HG02852 (cell line): ENCODE measurements around the gene LGSN.
"Not testable (repeated sequence)": the region's sequence is repeated elsewhere in the genome, so short reads cannot be mapped to it uniquely, and the experiment has no call there.

Experiments used
- ATAC-seq: cut with Tn5 transposase; IDR thresholded peaks from one replicate; pipeline ENCODE4 v1.9.1; 2021; ENCODE audit warnings: mild to moderate bottlenecking, moderate library complexity; ENCODE audit not compliant: unreplicated experiment

The LGSN gene, protein sequence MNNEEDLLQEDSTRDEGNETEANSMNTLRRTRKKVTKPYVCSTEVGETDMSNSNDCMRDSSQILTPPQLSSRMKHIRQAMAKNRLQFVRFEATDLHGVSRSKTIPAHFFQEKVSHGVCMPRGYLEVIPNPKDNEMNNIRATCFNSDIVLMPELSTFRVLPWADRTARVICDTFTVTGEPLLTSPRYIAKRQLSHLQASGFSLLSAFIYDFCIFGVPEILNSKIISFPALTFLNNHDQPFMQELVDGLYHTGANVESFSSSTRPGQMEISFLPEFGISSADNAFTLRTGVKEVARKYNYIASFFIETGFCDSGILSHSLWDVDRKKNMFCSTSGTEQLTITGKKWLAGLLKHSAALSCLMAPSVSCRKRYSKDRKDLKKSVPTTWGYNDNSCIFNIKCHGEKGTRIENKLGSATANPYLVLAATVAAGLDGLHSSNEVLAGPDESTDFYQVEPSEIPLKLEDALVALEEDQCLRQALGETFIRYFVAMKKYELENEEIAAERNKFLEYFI

DNA sequence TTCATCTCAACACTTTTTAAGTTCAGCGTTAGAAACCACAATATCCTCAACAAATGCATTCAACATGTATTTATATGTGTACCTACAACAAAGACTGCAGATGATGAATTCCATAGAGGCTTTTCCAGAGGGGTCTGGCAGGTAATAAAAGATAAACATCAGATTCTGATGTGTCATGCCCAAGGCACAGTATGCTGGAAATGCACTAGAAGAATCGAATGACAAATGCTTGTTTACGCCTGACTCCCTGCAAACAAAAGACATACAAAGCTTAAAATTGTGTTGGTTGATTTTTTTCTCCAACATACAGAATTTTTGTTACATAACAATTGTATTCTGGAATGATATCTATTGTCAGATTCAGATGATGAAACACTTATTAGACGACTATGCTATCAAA, at the start of gene LGSN:
Gene LGSN, minus strand, starts transcription at position 45 of the 400 bp plus-strand sequence. Its CDS starts 40 bp downstream, at position 5.
- no peak for ATAC-seq

DNA sequence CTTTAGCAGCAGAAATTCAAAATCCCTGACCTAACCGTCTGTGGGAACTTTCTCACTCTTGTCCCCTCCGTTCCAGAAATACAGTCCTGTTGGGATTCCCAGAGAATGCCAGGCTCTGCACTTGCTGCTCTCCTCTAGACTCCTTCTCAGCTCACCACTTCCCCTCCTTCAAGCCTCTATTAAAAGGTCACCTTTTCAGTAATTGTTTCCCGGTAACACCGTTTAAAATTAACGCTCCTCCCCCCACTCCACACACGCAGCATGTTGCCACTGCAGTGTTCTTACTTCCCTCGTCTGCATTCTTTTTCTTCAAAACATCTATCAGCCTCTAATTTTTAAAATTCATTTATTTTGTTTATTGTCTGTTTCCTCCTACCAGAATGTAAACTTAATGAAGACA, 48.6 kb upstream of the LGSN start:
- ATAC-seq, result no peak

- ATAC-seq, result not testable (repeated sequence)
Measured at GRCh38 chr6:63362500-63363120, 42.8 kb upstream of the LGSN start.

- ATAC-seq, result not testable (repeated sequence)
Measured at GRCh38 chr6:63357384-63357783, 37.6 kb upstream of the LGSN start.

DNA sequence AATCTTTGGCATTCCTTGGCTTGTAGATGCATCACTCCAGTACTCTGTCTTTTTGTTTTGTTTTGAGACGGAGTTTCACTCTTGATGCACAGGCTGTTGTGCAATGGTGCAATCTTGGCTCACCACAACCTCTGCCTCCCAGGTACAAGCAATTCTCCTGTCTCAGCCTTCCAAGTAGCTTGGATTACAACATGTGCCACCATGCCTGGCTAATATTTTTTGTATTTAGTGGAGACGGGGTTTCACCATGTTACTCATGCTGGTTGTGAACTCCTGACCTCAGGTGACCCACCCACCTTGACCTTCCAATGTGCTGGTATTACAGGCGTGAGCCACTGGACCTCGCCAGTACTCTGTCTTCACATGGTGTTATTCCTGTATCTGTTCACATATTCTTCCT, 35.8 kb upstream of the LGSN start:
- ATAC-seq, result no peak

DNA sequence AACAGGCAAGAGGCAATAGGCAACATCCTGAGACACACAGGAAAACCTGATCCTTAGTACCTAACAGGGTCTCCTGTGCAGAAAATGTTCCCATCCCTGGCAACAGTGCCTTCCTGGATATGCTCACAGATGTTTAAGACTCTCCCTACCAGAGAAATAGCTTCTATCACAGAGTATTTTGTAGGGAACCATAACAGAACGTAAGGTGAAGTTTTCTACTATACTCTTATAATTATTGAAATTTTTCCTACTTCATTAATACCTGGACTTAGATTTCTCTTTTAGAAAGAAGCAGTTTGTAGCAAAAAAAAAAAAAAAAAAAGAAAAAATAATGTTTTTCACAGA, 33.5 kb upstream of the LGSN start:
- no peak for ATAC-seq

GRCh38 chr6:63352544-63353285, 32.9 kb upstream of the LGSN start:
- peak; percentile 93 for ATAC-seq

- ATAC-seq, result peak; percentile 23
Measured at GRCh38 chr6:63352069-63352543, 32.3 kb upstream of the LGSN start.

DNA sequence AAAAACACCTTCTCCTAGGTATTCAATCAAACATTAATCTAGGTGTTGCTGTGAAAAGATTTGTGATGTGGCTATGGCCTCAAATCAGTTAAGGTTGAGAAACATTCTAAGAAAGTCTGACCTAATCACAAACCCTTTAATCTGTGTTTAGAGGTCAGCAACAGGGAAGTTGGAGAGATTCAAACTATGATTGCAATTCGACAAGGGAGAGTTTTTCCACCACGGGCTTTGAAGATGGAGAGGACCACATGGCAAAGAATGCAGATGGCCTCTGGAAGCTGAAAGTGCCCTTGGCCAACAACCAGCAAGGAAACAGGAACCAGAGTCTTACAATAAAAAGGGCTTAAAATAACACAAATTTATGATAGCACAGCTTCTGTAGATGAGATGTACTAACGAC, 29.6 kb upstream of the LGSN start:
- ATAC-seq, result no peak

DNA sequence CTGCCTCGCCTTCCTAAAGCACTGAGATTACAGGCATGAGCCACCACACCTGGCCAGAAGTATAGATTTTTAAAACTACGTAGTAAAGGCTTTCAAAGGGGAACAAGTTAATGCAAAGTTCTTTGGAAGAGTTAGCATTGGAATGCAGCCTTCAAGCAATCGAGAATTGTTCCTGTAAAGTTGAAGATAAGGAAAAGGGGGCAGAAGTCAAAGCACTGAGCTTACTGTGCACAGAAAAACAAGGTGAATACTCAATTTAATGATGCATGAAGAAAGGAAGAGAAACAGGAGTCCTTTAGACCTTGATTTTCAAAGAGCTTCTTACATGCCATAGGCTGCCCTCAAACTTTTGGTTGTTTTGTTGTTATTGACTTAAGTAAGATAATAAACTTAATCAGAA, 29.1 kb upstream of the LGSN start:
- ATAC-seq, result no peak

GRCh38 chr6:63347599-63347998, 27.8 kb upstream of the LGSN start:
- ATAC-seq, result no peak

GRCh38 chr6:63346217-63346835, 26.5 kb upstream of the LGSN start:
- ATAC-seq, result no peak

DNA sequence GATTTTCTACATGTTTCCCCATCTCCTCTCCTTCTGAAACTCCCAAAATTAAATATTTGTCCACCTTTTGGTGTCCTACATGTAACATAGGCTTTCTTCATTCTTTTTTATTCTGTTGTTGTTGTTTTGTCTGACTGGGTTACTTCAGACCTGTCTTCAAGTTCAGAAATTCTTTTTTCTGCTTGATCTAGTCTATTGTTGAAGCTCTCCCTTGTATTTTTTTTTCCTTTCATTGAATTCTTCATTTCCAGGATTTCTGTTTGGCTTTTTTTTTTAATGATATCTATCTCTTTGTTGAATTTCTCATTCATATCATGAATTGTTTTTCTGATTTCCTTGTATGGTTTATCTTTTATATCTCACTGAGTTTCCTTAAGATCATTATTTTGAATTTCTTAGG, 20.6 kb upstream of the LGSN start:
- ATAC-seq, result no peak

DNA sequence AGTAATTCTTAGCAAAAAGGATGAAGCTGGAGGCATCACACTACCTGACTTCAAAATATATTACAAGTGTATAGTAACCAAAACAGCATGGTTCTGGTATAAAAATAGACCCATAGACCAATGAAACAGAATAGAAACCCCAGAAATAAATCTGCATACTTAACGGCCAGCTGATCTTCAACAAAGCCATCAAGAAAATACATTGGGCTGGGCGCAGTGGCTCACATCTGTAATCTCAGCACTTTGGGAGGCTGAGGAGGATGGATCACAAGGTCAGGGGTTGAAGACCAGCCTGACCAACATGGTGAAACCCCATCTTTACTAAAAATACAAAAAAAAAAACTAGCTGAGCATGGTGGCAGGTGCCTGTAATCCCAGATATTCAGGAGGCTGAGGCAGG, 14.9 kb upstream of the LGSN start:
- ATAC-seq, result not testable (repeated sequence)

DNA sequence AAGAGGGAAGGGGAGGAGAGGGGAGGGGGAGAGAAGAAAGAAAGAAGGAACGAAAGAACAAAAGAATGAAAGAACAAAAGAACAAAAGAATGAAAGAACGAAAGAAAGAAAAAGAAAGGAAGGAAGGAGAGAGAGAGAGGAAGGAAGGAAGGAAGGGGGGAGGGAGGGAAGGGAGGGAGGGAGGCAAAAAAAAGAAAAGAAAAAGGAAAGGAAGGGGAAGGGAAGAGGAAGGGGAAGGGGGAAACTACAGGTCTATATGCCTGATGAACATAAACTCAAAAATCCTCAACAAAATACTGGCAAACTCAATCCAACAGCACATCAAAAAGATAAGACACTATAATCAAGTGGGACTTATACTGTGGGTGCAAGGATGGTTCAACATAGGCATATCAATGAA, 13.7 kb upstream of the LGSN start:
- ATAC-seq, result no peak

DNA sequence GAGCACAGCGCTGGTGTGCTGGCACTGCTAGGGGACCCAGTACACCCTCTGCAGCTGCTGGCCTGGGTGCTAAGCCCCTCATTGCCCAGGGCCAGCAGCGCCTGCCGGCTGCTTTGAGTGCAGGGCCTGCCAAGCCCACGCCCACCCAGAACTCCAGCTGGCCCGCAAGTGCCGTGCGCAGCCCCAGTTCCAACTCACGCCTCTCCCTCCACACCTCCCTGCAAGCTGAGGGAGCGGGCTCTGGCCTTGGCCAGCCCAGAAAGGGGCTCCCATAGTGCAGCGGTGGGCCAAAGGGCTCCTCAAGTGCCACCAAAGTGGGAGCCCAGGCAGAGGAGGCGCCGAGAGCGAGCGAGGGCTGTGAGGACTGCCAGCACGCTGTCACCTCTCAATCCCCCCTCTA, 6.8 kb upstream of the LGSN start:
- ATAC-seq, result not testable (repeated sequence)

- no peak for ATAC-seq
Measured at GRCh38 chr6:63322981-63323380, 3.2 kb upstream of the LGSN start.

DNA sequence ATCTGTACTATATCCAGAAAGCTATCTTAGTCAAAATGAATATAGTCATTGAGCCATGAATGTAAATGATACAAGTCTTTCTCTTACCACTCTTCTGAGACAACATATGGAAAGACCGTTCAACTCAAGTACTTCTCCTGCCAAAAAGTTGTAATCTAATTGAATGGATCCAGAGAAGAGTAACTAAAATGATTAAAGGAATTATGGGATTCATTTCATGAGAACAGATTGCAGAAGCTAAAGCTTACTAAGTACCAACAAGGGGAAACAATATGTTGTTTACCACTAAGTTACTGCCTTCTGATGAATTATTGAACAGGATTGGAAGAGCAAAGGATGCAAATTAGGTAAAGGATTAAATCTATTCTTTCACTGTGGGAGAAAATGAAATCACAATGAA, 2.0 kb upstream of the LGSN start:
- no peak for ATAC-seq

DNA sequence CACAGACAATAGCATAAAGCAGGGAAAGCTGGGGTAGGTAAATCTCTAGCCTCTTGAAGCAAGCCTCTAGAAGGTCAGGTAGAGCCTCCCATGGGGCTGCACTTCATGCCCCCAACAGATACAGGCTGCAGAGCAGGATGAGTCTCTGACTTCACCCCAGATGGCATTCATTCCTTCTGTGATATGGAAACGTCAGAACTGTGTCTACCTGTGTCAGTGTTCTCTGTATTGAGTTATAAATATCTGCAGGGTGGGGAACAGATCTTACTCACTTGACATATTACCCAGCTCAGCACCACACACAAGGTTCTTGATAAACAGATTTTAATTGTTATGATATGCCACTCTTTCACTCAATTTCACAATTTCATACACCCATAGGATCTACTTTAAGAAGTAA, 2.1 kb downstream of the LGSN start:
- no peak for ATAC-seq

DNA sequence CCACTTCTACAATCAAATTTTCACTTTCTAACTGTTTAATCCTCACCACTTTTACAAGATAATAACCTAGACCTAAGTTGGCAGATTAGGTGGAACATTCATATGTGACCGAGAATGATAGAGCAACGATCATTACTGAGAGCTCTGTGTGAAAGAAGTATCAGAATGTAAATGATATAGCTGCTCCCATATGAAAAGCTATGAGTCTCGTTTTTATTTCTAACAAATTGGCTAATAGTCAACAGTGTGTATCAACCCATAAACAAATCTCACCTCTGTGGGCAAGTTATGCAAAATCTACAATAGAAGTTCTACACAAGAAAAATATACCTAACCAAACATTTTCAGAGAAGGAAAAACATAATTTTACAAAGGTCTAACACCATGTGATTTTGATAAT, 3.7 kb downstream of the LGSN start:
- no peak for ATAC-seq

DNA sequence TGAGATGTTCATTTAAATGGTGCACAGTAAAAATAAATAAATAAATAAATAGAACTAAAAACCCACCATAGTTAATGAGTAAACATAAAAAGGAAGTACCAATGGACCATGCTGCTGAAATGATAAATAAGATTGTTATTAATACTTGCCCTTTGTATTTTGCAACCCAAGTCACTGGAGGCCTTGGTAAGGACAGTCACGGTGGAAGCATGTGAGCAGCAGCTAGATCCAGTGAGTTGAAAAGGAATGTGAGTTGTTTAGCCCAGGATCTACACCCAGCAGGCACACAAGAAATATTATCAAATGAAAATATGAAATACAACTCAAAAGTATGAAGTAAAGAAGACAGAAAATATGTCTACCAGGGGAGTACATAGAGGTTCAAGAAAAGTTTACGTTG, 6.7 kb downstream of the LGSN start:
- ATAC-seq, result no peak
